GM19328 (cell line): ENCODE data around the gene REEP6.
"Not testable (repeated sequence)": the region's sequence is repeated elsewhere in the genome, so short reads cannot be mapped to it uniquely, and the experiment has no call there.

Experiments used
- ATAC-seq: cut with Tn5 transposase; IDR thresholded peaks from one replicate; pipeline ENCODE4 v1.9.1; 2021; ENCODE audit warnings: mild to moderate bottlenecking, moderate library complexity; ENCODE audit not compliant: unreplicated experiment

The REEP6 gene

GRCh38 chr19:1522061-1522460 is 31.1 kb downstream of the REEP6 start:
- no peak for ATAC-seq

DNA sequence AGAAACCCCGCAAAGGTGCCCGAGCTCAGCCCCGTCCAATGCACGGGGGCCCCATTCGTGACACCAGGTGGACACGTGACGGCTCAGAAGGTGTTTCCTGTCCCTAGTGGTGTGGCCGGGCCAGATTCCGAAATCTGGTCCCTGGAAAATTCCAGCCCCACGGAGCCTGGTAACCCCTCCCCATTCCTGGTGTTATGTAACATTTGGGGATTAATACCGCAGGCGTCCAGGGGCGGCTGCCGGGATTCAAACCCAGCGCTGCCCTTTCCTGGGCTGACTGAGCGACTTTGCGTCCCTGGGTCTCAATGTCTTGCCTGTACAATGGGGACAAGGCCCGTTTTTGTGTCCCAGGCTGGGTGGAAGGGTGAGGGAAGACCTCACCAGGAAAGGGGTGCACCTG is 31.9 kb downstream of the REEP6 start:
- ATAC-seq: no peak

GRCh38 chr19:1523412-1524286 is 32.7 kb downstream of the REEP6 start, which contains the start of gene PLK5:
Gene PLK5 (plus strand): TSS chr19:1524077. CDS start chr19:1526997, 2,920 bp downstream.
- ATAC-seq: no peak

DNA sequence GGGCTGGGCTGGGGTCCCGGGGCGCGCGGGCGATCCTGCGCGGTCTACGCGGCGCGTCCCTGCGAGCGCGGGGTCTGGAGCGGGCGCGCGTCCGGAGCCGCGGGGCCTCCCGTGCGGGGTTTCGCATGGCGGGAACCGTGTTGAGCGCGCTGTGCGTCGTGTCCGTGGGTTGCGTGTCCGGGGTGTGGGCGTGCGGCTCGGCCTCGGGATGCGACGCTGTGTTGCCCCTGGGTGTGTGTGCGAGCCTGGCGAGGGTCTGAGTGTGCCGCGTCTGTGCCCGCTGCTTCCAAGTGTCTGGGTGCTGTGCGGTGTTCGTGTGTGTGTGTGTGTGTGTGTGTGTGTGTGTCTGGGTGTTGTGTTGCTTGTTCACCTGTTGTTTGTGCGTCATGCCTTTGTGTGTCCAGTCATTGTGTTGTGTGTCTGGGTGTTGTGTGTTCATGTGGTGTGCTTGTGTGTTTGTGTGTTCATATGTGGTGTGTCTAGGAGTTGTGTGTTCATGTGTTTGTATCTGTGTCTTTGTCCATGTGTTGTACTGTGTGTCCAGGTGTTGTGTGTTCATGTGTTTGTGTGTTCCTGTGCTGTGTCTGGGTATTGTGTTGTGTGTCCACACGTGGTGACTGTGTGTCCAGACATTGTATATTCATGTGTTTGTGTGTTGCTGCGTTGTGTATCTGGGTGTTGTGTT is 33.4 kb downstream of the REEP6 start:
- ATAC-seq: no peak

DNA sequence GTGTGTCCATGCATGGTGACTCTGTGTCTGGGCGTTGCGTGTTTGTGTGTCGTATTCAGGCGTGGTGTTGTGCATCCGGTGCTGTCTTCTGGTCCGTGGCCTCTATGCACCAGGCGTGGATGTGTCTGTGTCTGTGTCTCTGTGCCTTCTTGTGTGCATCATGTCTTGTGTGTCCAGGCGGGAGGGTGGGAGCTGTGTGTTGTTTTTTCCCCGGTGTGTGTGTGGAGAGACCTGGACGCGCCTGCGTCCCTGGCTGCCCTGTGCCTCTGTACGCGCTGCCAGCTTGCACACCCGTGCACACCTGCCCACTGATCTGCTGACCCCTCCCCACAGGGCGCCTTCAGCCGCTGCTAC is 34.0 kb downstream of the REEP6 start:
- ATAC-seq: no peak

DNA sequence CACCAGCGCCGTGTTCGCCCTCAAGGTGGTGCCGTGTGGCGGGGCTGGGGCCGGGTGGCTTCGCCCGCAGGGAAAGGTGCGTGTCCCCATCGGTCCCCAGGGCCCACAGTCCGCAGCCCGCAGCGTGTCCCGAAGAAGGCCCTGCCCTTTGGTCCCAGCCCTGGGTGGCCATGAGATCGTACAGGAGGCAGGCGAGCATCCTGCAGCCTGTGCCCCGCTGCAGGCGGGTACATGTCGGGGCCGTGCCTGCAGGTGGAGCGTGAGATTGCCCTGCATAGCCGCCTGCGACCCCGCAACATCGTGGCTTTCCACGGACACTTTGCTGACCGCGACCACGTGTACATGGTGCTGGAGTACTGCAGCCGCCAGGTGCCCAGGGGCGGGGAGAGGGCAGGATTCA is 34.4 kb downstream of the REEP6 start:
- no peak for ATAC-seq

DNA sequence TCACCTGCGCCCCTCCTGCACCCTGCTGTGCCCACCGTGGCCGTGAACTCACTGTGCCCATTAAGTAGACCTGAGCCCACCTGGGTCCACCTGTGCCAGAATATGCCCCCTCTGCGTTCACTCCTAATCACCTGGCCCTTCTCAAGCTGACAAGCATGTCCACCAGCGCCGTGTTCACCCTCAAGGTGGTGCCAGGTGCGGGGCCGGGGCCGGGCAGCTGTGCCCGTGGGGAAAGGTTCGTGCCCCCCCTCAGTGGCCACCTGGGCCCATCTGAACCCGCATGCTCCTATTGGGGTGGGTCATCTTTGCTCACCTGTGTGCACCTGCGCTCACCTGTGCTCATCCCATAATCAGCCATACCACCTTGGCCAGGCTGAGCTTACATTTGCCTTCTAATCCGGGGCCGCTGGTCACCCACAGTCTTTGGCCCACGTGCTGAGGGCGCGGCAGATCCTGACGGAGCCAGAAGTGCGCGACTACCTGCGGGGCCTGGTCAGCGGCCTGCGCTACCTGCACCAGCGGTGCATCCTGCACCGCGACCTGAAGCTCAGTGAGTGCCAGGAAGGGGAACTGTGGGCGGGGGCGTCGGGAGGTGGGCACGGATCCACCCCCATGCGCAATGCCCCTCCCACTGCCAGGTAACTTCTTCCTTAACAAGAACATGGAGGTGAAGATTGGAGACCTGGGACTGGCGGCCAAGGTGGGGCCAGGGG is 35.2 kb downstream of the REEP6 start:
- ATAC-seq: no peak

GRCh38 chr19:1526979-1527649 is 36.1 kb downstream of the REEP6 start:
- no peak for ATAC-seq

- no peak for ATAC-seq
Observed at GRCh38 chr19:1527650-1528309, 36.8 kb downstream of the REEP6 start.

GRCh38 chr19:1528596-1529429 is 37.8 kb downstream of the REEP6 start:
- no peak for ATAC-seq

- ATAC-seq: no peak
Observed at GRCh38 chr19:1529430-1529816, 38.4 kb downstream of the REEP6 start.

- not testable (repeated sequence) for ATAC-seq
Observed at GRCh38 chr19:1530856-1531255, 39.9 kb downstream of the REEP6 start.

- no peak for ATAC-seq
Observed at GRCh38 chr19:1531587-1531986, 40.6 kb downstream of the REEP6 start.

DNA sequence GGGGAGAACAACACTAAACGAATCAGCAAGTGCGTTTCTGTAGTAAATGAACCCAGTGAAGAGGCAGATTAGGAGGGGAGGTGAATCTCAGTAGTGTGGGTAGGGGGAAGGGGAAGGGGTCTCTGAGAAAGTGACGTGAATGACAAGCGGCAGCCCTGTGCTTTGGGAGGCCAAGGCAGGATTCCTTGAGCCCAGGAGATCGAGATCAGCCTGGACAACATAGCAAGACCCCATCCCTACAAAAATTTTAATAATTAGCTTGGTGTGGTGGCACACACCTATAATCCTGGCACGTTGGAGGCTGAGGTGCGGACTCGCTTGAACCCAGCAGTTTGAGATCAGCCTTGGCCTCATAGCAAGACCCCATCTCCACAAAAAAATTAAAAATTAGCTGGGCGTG is 41.0 kb downstream of the REEP6 start:
- ATAC-seq: no peak

DNA sequence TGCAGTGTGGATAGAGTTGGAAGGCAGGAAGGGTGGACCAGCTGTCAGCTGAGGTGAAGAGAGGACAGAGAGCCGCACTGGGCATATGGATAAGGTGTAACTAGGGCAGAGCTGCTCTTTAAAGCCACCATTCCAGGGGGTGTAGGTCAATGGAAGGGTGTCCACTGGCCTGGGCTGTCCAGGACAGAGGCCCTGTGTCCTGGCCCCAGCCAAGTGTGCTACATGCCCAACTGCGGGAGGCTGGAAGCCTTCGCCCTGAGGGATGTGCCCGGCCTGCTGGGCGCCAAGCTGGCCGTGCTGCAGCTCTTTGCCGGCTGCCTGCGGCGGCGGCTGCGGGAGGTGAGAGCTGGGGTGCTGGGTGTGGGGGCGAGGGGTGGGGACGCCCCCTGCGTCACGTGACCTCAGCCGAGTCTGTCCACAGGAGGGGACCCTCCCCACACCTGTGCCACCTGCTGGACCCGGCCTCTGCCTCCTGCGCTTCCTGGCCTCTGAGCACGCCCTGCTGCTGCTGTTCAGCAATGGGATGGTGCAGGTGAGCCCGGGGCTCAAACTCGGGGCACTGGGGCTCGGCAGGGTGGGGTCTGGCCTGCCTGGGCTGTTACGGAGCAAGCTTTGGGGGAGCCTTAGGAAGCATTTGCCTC is 42.6 kb downstream of the REEP6 start:
- no peak for ATAC-seq

DNA sequence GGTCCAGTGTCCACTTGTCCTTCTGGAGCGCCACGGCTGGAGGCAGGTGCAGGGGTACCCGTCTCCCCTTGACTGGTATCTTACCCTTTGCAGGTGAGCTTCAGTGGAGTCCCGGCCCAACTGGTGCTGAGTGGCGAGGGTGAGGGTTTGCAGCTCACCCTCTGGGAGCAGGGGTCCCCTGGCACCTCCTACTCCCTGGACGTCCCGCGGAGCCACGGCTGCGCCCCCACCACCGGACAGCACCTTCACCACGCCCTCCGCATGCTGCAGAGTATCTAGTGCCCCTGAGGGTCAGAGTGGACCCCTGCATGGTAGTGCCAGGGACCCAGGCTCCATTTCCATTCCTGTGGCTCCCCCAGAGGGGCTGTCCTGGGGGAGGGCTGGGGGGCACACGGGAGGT is 44.0 kb downstream of the REEP6 start:
- ATAC-seq: no peak

- ATAC-seq: not testable (repeated sequence)
Observed at GRCh38 chr19:1535699-1536098, 44.7 kb downstream of the REEP6 start.

GRCh38 chr19:1538978-1539377 is 48.0 kb downstream of the REEP6 start:
- ATAC-seq: no peak

- ATAC-seq: not testable (repeated sequence)
Observed at GRCh38 chr19:1539749-1540148, 48.8 kb downstream of the REEP6 start.
